ENCODE results near the gene TCEANC. TPM values are rescaled to one million over a fixed set of nuclear protein-coding genes. Genes with fewer than 3 reads are reported as not detected.

The TCEANC gene
- total RNA-seq, 1 donor from 2014 or later, result 2.5 TPM

- no peak overlapping the region for H3K4me3 Mint-ChIP-seq (ENCODE audit: unreplicated experiment)
- H3K27ac Mint-ChIP-seq (ENCODE audit: unreplicated experiment), result no peak overlapping the region
- no peak for DNase-seq (ENCODE audit: low spot score)
- H3K4me1 Mint-ChIP-seq (ENCODE audit: low read depth), result peaks cover 11% of the 10 kb centered on the region
- peaks cover 13% of the 10 kb centered on the region for H3K9me3 Mint-ChIP-seq (ENCODE audit: low read depth)
- no peaks in the 10 kb centered on the region for H3K27me3 Mint-ChIP-seq (ENCODE audit: low read depth)
- TF ChIP-seq CTCF (IDR thresholded peaks at IDR 0.05), result no peak
- H3K36me3 Mint-ChIP-seq (ENCODE audit: low read depth), result no peaks in the 10 kb centered on the region
These were observed 28.7 kb downstream of the TCEANC start for GRCh38 chrX:13681595-13681994.

GRCh38 chrX:13684361-13684760 lies 31.4 kb downstream of the TCEANC start:
- Mint-ChIP-seq H3K9me3 (ENCODE audit: low read depth) (peaks cover 10% of the 10 kb centered on the region), H3K4me1 (ENCODE audit: low read depth) (peaks cover 16% of the 10 kb centered on the region), H3K27ac (ENCODE audit: unreplicated experiment) (no peak overlapping the region), H3K27me3 (ENCODE audit: low read depth) (no peaks in the 10 kb centered on the region), H3K4me3 (ENCODE audit: unreplicated experiment) (no peak overlapping the region), H3K36me3 (ENCODE audit: low read depth) (no peaks in the 10 kb centered on the region)
- TF ChIP-seq CTCF (IDR thresholded peaks at IDR 0.05), result no peak
- no peak for DNase-seq (ENCODE audit: low spot score)

- TF ChIP-seq CTCF (IDR thresholded peaks at IDR 0.05), result no peak
- peaks cover 17% of the 10 kb centered on the region for H3K4me1 Mint-ChIP-seq (ENCODE audit: low read depth)
- peaks cover 7% of the 10 kb centered on the region for H3K9me3 Mint-ChIP-seq (ENCODE audit: low read depth)
- no peak for DNase-seq (ENCODE audit: low spot score)
- H3K4me3 Mint-ChIP-seq (ENCODE audit: unreplicated experiment), result no peak overlapping the region
- H3K36me3 Mint-ChIP-seq (ENCODE audit: low read depth), result no peaks in the 10 kb centered on the region
- no peaks in the 10 kb centered on the region for H3K27me3 Mint-ChIP-seq (ENCODE audit: low read depth)
- no peak overlapping the region for H3K27ac Mint-ChIP-seq (ENCODE audit: unreplicated experiment)
These were observed 32.3 kb downstream of the TCEANC start for GRCh38 chrX:13685126-13685763.

GRCh38 chrX:13687203-13687602 lies 34.3 kb downstream of the TCEANC start:
- Mint-ChIP-seq H3K27me3 (ENCODE audit: low read depth) (no peaks in the 10 kb centered on the region), H3K4me1 (ENCODE audit: low read depth) (peaks cover 30% of the 10 kb centered on the region), H3K27ac (ENCODE audit: unreplicated experiment) (no peak overlapping the region), H3K36me3 (ENCODE audit: low read depth) (no peaks in the 10 kb centered on the region), H3K9me3 (ENCODE audit: low read depth) (peaks cover 5% of the 10 kb centered on the region), H3K4me3 (ENCODE audit: unreplicated experiment) (no peak overlapping the region)
- no peak for TF ChIP-seq CTCF (IDR thresholded peaks at IDR 0.05)
- DNase-seq (ENCODE audit: low spot score), result no peak

- peaks cover 5% of the 10 kb centered on the region for H3K9me3 Mint-ChIP-seq (ENCODE audit: low read depth)
- no peaks in the 10 kb centered on the region for H3K27me3 Mint-ChIP-seq (ENCODE audit: low read depth)
- peak overlapping the region; percentile 87 for H3K27ac Mint-ChIP-seq (ENCODE audit: unreplicated experiment)
- TF ChIP-seq CTCF (IDR thresholded peaks at IDR 0.05), result no peak
- DNase-seq (ENCODE audit: low spot score), result no peak
- H3K4me3 Mint-ChIP-seq (ENCODE audit: unreplicated experiment), result peak overlapping the region; percentile 73
- no peaks in the 10 kb centered on the region for H3K36me3 Mint-ChIP-seq (ENCODE audit: low read depth)
- H3K4me1 Mint-ChIP-seq (ENCODE audit: low read depth), result peaks cover 42% of the 10 kb centered on the region
These were observed 35.5 kb downstream of the TCEANC start for GRCh38 chrX:13688384-13688957.

Measured in chondrocyte (in vitro differentiated cells).